Suprapubic skin (tissue), 4 donors: Measurements from ENCODE around the gene ARL4C.

Source experiments
- CTCF ChIP-seq, 2 donors: fragments of 200-600 bp in 1 of 2; fragments of 450-650 bp in 1 of 2; sonication (generic) in 1 of 2; IDR thresholded peaks; one replicate each; pipeline ENCODE4 v1.5.1; 2016 to 2019; ENCODE audit warnings: antibody characterized with exemption in 2 of 2, mild to moderate bottlenecking in 1 of 2, moderate library complexity in 1 of 2
- EP300 ChIP-seq: sonication (generic); formaldehyde crosslinking; IDR thresholded peaks from one replicate; pipeline ENCODE4 v1.6.1; 2017; ENCODE audit warnings: antibody characterized with exemption
- POLR2A ChIP-seq, 2 donors: fragments of 450-650 bp; IDR thresholded peaks; one replicate each; pipeline ENCODE4 v1.6.1; 2017; ENCODE audit warnings: antibody characterized with exemption in 2 of 2, mild to moderate bottlenecking in 2 of 2, moderate library complexity in 2 of 2
- POLR2AphosphoS5 ChIP-seq, 3 donors: sonication (generic); formaldehyde crosslinking; IDR thresholded peaks; one replicate each; pipeline ENCODE4 v1.6.1; 2017; ENCODE audit warnings: antibody characterized with exemption in 3 of 3

- TF ChIP-seq POLR2A (IDR thresholded peaks at IDR 0.05) = no peak
- no peak for TF ChIP-seq CTCF (IDR thresholded peaks at IDR 0.05)
- no peak for TF ChIP-seq EP300
- TF ChIP-seq POLR2AphosphoS5 (IDR thresholded peaks at IDR 0.05) = no peak
Measured at GRCh38 chr2:234528410-234529148, 31.7 kb upstream of the ARL4C start.
